Adrenal gland (tissue), 5 donors: ENCODE measurements around the gene TTF1.

Source experiments
- CTCF ChIP-seq, 6 experiments: fragments of 450-650 bp in 4 of 6; fragments of 200-600 bp in 2 of 6; sonication (generic) in 1 of 6; IDR thresholded peaks; 1 replicate in 5 of 6; 2 replicates in 1 of 6; pipeline versions ENCODE4 v1.5.1 to v1.8.0; 2016 to 2021; ENCODE audit warnings: antibody characterized with exemption in 6 of 6, mild to moderate bottlenecking in 2 of 6, moderate library complexity in 1 of 6
- POLR2A ChIP-seq, 2 donors: fragments of 450-650 bp; IDR thresholded peaks; one replicate each; pipeline ENCODE4 v1.6.1; 2017; ENCODE audit warnings: antibody characterized with exemption in 2 of 2, mild to moderate bottlenecking in 2 of 2, moderate library complexity in 1 of 2
- donor health status: DM: no; HTN: no; CAD: no.

GRCh38 chr9:132434881-132435280 is 28.2 kb upstream of the TTF1 start:
- TF ChIP-seq CTCF (IDR thresholded peaks at IDR 0.05) (no peak), POLR2A (IDR thresholded peaks at IDR 0.05) (no peak)
